ENCODE measurements around the gene RGS19.

The RGS19 gene

DNA sequence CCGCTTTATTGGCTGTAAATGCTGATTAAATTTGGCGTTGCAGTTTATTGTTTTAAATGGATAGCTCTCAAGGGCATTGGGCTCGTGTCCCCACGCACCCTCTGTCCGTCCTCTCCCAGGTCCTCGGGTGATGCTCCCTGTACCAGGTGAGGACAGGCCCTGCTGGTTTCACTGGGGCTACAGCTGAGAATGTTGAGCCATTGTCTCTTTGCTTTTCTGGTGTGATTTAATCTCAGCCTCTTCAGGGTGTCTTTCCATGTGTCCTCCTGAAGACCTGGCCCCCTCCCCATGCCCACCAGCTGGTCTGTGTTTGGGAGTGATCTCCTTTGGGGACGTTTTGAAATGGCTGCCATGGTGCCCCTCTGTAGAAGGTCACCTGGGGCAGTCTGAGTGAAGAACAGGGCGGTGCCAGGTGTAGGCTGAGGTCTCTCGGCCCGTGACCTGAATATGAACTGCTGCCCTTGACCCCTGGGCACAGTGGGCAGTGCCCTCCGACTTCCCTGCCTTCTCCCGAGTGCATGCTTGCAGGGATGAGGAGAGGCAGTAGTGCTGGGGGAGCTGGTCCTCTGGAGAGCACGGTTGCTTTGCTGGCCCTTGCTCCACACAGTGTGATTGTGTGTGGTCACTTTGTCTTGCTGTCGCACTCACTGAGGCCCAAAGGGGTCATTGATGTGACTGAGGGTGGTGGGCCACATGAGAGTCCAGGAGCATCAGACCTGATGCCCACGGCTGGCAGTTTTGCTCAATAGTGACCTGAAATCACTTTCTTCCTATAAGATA, 55.8 kb downstream of the RGS19 start:
- in situ Hi-C loops (cut with MboI; ENCODE audit: low sequenced_read_pairs, unreplicated experiment) = no loop called here
- TF ChIP-seq, protein P1, sequence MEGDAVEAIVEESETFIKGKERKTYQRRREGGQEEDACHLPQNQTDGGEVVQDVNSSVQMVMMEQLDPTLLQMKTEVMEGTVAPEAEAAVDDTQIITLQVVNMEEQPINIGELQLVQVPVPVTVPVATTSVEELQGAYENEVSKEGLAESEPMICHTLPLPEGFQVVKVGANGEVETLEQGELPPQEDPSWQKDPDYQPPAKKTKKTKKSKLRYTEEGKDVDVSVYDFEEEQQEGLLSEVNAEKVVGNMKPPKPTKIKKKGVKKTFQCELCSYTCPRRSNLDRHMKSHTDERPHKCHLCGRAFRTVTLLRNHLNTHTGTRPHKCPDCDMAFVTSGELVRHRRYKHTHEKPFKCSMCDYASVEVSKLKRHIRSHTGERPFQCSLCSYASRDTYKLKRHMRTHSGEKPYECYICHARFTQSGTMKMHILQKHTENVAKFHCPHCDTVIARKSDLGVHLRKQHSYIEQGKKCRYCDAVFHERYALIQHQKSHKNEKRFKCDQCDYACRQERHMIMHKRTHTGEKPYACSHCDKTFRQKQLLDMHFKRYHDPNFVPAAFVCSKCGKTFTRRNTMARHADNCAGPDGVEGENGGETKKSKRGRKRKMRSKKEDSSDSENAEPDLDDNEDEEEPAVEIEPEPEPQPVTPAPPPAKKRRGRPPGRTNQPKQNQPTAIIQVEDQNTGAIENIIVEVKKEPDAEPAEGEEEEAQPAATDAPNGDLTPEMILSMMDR (IDR thresholded peaks at IDR 0.05; ENCODE audit: borderline replicate concordance, control extremely low read depth, extremely low read depth, insufficient read depth, missing control alignments) = no peak
- DNase-seq (ENCODE audit: low spot score) = no peak
